ENCODE results near the gene CSNK1D.

Gene CSNK1D

DNA sequence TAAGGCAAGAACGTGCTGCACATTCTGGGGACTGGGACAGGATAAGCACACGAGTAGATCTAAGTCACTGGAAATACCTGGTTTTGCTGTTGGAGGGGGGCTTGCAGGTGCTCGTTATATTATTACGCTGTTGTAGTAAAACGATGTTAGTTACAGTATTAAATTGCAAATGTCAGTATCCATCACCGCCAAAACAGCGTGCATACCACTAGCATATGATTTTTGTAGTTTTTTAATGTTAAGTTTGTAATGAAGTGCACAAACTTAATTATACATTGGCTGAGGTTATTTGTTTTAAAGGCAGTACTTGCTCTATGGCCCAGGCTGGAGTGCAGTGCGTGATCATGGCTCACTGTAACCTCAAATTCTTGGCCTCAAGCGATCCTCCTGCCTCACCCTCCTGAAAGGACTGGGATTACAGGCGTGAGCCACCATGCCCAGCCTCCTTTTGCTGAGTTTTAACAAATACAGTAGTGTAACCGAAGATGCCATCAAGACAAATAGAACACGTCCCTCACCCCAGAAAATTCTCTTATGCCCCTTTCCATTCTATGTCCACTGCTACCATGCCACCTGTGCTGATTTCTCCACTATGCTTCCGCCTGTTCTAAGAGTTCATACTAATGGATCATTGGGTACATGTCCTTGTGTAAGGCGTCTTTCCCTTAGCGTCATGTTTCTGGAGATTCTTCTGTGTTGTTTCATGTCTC is 20.7 kb upstream of the CSNK1D start:
- no peak for DNase-seq

DNA sequence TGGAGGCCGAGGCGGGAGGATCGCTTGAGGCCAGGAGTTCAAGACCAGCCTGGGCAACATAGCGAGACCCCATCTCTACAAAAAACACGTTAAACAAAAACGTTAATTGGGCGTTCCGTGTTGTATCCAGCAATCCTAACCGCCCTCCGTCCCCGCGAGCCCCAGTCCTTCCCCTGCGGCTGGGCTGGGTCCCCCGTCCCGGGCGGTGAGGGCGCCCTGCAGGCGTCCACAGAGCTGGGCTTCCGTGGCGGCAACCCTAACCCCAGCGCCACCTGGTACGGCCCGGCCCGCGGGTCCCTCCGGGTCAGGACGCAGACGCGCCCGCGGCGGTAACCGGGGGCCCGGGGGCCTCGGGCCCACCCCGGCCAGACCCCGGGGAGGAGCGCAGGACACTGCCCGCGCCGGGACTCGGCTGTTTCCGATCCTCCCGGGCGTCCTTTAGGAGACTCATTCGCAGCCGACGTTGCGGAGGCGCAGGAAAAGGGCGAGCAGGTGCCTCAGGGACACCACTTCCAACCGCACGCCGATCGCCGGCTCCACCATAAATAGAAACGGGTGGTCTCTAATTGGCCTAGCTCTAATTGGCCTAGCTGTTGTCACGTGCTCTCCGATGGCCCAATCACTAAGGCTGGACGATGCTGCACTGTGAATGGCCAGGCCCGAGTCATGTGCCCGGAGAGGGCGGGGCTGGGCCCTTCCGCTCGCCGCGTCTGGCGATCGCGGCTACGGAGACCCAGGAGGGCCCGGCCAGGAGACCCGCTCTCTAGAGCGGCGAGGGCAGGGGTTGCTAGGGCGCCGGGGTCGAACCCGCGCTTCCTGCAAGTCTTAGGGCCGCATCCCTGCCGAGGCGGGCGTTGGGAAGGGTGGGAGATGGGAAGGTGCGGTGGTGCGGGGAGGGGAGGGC is 19.0 kb upstream of the CSNK1D start:
- DNase-seq, result peak; percentile 98

DNA sequence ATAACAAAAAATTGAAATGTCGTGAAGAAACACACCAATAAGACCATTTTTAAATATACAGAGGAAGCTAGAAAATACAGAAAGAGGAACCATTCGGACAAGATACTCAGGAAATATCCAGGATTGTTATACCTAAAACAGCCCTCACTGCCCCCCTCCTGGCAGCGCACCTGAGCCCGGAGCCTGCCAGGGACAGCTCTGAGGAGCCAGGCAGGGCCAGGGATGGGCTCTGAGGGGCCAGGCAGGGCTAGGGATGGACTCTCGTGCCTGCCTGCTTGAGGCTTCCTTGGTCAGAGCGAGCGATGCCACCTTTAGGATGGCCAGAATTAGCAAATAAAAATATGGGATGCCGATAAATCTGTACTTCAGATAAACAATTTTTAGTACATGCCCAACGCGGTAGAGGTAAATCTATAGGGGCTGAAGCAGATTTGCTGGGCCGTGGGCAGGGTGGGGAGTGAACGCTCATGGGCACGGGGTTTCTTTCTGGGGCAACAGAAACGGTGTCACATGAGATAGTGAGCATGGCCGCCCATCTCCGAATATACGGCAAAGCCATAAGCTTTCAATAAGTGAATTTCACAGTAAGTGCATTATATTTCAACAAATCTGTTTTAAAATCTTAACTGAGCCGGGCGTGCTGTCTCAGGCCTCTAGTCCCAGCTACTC is 18.2 kb upstream of the CSNK1D start:
- DNase-seq, result no peak

DNA sequence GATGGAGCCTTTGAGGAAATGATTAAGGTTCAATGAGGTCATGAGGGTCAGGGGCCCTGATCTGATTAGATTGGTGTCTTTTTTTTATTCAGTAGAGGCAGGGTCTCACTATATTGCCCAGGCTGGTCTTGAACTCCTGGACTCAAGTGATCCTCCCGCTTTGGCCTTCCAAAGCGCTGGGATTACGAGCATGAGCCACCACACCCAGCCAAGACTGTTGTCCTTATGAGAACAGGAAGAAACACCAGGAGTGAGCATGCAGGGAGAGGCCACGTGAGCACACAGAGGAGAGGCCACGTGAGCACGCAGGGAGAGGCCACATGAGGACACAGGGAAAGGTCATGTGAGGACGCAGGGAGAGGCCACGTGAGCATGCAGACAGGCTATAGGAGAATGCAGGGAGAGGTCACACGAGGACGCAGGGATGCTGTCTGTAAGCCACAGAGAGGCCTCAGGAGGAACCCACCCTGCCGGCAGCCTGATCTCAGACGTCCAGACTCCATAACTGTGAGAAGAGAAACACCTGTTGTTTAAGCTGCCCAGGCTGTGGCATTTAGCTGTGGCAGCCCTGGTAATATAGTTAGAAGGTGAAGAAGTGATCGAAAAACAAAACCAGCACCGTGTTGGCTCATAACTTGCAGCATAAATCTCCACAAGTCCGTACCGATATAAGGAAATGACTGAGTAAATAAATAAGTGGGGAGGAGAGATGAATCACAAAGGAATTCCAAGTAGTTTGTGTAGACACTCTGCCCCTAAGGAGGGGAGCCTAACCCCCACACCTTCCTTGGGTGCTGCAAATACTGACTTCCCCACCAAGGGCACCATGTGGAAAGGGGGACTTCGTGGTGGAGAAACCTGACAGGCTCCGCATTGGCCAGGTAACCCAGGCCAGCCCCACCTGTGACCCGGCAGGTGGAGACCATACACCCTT is 14.6 kb upstream of the CSNK1D start:
- DNase-seq, result peak; percentile 33

DNA sequence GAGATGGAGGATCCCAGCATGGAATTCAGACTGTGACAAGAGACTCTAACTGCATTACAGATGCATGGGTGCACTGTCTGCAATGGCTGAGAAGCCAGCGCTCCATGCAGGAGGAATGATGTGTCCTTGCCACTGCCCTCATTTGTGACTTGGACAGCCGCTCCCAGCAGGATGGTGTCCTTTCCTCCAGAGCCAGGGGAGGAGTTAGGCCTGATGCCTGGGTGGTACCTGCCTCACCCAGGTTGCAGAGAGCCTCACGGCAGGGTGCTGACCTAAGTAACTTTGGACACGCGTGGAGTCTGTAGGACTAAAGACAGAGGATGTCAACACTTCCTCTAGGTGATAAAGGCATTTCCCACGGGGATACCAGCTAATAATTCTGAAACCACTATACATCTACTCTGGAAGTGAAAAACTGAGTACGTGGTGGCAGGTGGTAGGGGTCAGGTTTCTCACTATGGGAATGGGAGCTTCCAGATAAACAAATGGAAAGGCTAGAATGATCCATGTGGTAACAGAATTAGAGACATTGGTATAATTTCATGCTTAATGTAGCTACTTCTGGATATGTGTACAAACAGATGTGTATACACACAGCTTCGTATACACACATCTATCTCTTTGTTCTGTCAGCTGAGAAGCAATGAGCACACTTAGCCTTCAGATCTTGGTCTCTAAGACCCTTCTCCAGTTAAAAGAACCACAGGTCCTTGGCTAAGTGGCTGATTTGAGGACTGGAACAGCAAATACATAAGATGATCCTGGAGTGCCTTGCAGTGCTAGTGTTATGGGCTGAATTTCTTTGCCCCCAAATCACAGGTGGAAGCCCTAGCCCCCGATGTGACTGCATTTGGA is 13.7 kb upstream of the CSNK1D start:
- no peak for DNase-seq

DNA sequence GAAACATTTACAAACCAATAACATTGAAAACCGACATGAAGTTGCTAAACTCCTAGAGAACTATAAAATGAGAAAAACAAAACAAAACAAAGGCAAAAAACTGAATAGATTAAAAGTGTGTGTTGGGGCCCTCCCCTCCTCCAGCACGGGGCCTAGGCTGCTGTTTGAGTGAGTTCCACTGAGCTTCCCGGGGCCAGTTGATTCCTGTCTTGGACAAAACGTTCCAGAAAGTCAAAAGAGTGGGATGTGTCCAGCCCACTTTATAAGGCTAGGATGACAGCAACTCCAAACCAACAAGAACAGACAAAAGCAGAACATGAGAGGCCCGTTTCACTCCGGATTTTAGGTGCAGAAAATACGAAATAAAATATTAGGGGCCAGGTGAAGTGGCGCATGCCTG is 11.6 kb upstream of the CSNK1D start:
- DNase-seq, result no peak

DNA sequence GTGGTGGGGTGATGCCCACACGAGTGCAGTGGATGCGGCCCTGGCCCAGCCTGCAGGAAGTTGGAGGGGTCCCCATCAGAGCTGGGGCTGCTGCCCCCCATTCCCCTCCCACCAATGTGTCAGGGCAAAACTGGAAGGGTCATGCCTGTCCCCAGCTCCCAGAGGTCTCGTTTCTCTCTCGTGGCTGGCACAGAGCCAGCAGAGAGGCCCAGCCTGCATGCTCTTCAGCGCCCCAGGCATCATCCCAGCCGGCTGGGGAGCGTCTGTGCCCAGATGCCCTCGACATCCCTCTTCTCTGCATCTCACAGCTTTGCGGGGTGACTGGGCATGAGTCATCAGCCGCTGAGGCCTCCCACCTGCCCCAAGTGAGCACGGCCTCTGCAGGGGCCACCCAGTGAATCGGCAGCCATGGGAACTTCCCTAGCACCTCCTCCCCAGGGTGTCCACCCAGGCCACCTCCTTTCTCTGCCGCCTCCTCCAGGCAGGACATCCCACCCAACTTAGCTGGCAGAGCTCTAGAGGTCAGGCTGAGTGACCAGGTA is 9.8 kb upstream of the CSNK1D start:
- DNase-seq, result peak; percentile 48

DNA sequence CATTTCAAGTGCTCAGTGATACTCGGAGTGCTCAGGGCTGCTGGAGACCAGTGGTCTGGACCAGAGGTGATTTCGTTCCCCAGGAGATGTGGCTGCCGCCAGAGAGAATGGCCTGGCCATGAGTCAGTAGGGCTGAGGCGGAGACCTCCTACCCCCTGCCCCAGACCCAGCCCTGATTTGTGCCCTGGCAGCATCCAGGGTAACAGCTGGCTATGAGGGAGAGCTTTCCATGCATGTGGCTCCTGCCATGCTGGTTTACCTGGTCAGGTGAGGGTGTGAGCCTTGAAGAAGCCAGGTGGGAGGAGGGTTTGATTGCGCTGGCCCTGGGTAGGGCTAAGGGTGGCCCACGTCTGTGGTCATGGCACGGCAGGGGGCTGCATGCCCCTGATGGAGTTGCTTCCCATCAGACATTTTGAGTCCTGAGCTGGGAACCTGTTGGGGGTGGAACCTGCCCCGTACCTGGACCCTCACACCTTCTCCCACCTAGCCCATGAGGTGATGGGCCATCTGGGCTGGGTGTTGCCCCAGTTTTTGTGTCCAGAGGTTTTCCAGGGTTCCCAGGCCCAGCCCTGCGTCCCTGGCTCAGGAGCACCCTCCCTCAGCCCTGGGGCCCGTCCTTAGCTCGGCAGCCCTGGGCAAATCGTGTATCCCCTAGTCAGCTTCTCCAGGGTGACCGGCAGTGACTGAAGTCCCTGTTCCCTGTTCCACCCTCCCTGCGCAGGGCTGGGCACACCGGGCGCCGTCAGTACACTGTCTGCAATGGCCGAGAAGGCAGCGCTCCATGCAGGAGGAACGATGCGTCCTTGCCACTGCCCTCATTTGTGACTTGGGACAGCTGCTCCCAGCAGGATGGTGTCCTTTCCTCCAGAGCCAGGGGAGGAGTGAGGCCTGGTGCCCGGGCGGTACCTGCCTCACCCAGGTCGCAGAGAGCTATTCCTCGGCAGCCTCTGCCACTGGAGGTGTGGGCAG is 9.0 kb upstream of the CSNK1D start:
- no peak for DNase-seq

DNA sequence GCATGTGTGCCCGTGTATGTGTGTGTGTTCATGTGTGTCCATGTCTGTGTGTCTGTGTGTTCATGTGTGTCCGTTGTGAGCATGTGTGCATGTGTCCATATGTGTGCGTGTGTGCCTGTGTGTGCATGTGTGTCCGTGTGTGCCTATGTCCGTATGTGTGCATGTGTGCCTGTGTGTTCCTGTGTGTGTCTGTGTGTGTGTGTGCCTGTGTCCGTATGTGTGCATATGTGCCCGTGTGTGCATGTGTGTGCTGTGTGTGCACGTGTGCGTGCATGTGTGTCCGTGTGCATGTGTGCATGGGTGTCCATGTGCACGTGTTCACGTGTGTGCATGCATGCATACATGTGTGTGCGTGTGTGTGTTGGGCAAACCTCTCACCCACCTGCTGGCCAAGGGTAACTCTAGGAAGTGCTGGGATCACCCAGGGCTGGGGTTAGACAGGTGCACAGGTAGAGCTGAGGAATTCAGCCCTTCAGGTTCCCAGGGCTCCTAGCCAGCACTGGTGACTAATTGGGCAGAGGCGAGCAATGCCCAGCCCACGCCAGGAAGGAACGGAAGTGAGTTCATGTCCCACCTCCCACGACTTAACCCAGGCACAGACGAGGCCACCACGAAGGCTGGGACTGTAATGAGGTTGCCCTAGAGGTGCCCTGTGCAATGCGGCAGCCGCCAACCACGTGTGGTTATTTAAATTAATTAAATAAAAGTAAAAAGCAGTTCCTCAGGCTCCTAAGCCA is 8.2 kb upstream of the CSNK1D start:
- DNase-seq, result no peak

DNA sequence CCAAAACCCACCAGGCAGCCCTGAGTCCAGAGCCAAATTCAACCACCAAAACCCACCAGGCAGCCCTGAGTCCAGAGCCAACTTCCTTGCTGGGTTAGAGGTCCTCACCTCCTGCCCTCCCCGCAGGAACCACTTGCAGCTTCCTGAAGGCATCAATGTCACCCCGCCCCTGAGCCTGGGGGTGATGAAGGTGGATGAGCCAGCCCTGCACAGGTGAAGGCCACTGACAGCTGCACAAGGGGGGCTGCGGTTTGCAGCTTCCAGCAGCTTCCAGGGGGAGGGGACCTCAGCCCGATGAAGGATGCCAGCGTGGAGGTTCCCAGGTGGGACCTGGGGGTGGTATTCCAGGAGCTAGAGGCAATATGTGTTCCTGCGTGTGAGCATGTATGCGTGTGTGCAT is 7.6 kb upstream of the CSNK1D start:
- no peak for DNase-seq

DNA sequence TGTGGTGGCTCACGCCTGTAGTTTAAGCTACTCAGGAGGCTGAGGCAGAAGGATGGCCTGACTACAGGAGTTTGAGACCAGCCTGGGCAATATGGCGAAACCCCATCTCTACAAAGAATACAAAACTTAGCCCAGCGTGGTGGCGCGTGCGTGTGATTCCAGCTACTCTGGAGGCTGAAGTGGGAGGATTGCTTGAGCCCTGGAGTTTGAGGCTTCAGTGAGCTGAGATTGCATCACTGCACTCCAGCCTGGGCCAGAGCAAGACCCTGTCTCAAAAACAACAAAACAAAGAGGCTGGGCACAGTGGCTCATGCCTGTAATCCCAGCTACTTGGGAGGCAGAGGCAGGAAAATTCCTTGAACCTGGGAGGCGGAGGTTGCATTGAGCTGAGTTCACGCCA is 7.0 kb upstream of the CSNK1D start:
- no peak for DNase-seq

DNA sequence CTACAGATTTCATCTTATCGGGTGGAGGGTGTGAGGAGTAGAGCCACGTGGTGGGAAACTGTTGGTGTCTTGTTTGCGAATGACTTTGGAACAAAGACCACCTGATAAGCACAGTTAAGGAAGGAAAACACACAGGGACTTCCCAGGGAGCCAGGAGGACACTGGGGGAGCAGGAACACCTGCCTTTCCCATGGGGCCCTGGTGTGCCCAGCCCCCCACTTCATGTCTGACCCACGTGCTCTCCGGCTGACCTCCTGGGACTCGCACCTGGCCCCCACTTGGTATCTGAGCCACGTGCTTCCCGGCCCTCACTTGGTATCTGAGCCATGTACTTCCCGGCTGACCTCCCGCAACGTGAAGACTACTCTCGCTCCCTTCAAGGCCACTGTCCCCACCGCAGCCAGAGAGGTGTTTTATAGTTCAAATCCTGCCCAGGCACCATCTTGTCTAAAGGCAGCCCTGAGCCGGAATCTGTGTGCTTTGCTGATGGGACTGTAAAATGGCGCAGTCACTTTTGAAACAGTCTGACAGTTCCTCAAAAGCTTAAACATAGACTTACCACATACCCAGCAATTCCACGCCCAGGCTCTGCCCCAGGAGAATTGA is 5.4 kb upstream of the CSNK1D start:
- no peak for DNase-seq

DNA sequence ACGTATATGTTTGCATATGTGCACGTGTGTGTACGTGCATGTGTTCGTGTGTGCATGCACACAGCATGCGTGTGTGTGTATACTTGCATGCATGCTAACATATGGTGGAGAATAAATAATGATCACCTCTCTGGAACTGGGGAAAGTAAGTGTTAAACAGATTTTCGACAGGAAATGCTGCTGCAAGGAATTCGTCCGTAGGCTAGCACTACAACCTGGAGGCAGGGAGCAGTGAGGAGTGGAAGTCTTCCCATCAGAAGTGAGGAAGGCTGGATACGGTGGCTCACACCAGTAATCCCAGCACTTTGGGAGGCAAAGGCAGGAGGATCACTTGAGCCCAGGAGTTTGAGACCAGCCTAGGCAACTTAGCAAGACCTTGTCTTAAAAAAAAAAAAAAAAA is 4.8 kb upstream of the CSNK1D start:
- DNase-seq, result no peak

DNA sequence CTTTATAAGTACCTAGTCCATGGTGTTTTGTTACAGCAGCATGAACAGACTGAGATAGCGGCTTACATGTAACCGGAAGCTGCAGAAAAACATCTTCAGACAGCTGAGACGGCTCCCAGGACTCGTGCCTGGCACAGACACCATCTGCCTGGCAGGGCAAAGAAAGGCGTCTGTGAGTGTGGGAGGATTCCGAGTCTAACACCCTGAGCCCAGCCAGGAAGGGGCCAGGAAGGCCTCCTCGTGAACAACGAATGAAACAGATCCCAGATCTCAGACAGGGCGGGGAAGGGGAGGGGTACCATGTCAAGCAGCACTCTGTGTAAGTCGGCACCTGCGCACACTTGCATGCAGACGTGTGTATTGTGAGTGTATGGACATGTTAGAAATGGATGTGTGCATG is 4.4 kb upstream of the CSNK1D start:
- DNase-seq, result no peak

DNA sequence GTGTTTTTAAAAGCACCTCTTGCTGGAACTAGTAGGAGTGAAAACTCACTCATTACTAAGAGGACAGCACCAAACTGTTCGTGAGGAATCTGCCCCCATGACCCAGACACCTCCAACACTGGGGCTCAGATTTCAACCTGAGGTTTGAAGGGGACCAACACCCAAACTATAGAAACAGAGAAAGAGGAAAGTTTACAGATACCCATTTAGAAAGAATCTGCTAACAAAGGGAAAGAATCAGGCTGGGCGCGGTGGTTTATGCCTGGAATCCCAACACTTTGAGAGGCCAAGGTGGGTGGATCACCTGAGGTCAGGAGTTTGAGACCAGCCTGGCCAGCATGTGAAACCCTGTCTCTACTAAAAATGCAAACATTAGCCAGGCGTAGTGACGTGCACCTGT is 3.4 kb upstream of the CSNK1D start:
- no peak for DNase-seq

DNA sequence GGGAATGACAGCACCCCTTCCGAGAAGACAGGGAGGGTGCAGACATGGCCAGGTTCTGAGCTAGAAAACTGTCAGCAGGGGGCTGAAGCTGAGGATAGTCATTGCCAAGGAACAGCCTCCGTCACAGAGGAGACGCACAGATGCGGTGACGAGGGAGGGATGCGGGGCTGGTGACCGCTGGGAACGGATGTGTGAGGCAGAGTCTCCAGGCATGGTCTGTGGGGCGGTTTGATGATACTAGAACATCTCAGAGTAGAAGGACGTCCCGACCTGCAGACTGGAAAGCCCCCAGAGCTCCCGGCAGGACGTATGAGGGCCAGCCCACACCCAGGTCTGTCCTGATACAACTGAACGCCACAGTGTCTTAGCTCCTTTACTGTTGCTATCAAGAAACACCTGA is 1.8 kb upstream of the CSNK1D start:
- DNase-seq, result no peak

DNA sequence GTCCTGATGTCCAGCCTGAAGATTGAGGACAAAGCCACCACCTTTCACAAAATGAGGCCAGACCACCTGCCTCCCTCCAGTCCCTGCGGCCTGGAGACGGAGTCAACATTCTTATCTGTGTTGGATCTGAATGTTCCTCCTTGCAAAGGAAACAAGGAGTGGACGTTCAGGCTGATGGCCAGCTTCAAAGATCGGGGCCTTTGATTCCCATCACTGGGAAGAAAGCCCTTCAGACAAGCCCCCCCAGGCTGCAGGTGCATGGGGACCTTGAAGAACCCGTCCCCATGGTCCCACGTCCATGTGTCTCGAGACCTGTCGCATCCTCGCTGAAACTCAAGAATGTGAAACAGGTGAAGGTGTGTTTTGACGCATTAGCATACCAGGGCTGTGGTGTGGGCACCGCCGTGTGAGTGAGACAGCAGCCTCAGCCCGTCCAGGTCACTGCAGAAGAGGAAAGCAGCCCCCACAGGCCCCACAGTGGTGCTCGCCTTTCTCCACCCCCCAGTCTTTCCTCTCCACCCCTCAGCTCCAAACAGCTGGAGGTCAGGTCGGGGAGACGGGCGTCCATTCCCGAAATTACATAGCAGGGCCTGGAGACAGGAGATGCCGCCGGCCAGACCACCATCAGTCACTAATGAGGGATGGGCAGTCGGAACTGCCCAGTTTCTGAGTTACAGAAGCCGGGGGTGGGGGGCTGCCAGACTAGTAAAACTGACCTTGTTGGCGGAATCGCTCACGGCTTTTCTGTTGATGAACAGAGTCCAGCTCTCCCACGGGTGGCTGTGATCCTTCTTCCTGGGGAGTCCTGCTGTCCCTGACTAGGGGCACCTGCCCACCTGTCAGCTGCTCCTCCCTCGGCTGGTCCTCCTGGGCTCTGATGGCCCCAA is 877 bp upstream of the CSNK1D start:
- no peak for DNase-seq

Measured in fibroblast of skin of scalp (primary cell).